ENCODE measurements around the gene CCNO.
A peak's percentile ranks its signal among the peaks of the same experiment; 100 is the strongest.

CCNO gene

GRCh38 chr5:55234121-55234700, 803 bp upstream of the CCNO start:
- Histone ChIP-seq H3K36me3 (ENCODE audit: insufficient read depth, low read length) (no peaks in the 10 kb centered on the region), H3K9ac (ENCODE audit: insufficient read length) (no peak overlapping the region), H3K27ac (no peak overlapping the region), H3K9me3 (ENCODE audit: low read depth, low read length) (no peaks in the 10 kb centered on the region), H3K4me3 (peak overlapping the region; percentile 97)
- DNase-seq (ENCODE audit: low read depth, low spot score), result no peak
- no peak for TF ChIP-seq POLR2AphosphoS5 (IDR thresholded peaks at IDR 0.05; ENCODE audit: borderline replicate concordance, low read depth, low read length)
- no peak for TF ChIP-seq EZH2 (IDR thresholded peaks at IDR 0.05)
- TF ChIP-seq FOXP2 (optimal IDR thresholded peaks at IDR 0.05; ENCODE audit: control extremely low read depth, extremely low read length, insufficient read depth), result no peak

GRCh38 chr5:55232271-55232984, 980 bp downstream of the CCNO start:
- peak overlapping the region; percentile 97 for H3K4me3 ChIP-seq
- no peak overlapping the region for H3K27ac ChIP-seq
- H3K9ac ChIP-seq (ENCODE audit: insufficient read length), result peak overlapping the region; percentile 69
- no peaks in the 10 kb centered on the region for H3K9me3 ChIP-seq (ENCODE audit: low read depth, low read length)
- no peaks in the 10 kb centered on the region for H3K36me3 ChIP-seq (ENCODE audit: insufficient read depth, low read length)
- no peak for TF ChIP-seq EZH2 (IDR thresholded peaks at IDR 0.05)
- peak; percentile 50; the same call in 1 of the 2 replicates for TF ChIP-seq POLR2AphosphoS5 (IDR thresholded peaks at IDR 0.05; ENCODE audit: borderline replicate concordance, low read depth, low read length)
- no peak for TF ChIP-seq FOXP2 (optimal IDR thresholded peaks at IDR 0.05; ENCODE audit: control extremely low read depth, extremely low read length, insufficient read depth)
- DNase-seq (ENCODE audit: low read depth, low spot score), result no peak

GRCh38 chr5:55231919-55232270, 1.5 kb downstream of the CCNO start:
- DNase-seq (ENCODE audit: low read depth, low spot score), result no peak
- Histone ChIP-seq H3K36me3 (ENCODE audit: insufficient read depth, low read length) (no peaks in the 10 kb centered on the region), H3K9me3 (ENCODE audit: low read depth, low read length) (no peaks in the 10 kb centered on the region), H3K4me3 (peak overlapping the region; percentile 97), H3K27ac (no peak overlapping the region), H3K9ac (ENCODE audit: insufficient read length) (no peak overlapping the region)
- TF ChIP-seq EZH2 (IDR thresholded peaks at IDR 0.05) (no peak), POLR2AphosphoS5 (IDR thresholded peaks at IDR 0.05; ENCODE audit: borderline replicate concordance, low read depth, low read length) (no peak), FOXP2 (optimal IDR thresholded peaks at IDR 0.05; ENCODE audit: control extremely low read depth, extremely low read length, insufficient read depth) (no peak)

GRCh38 chr5:55231029-55231918, 2.1 kb downstream of the CCNO start:
- Histone ChIP-seq H3K9me3 (ENCODE audit: low read depth, low read length) (no peaks in the 10 kb centered on the region), H3K36me3 (ENCODE audit: insufficient read depth, low read length) (no peaks in the 10 kb centered on the region), H3K9ac (ENCODE audit: insufficient read length) (no peak overlapping the region), H3K27ac (no peak overlapping the region), H3K4me3 (no peak overlapping the region)
- TF ChIP-seq EZH2 (IDR thresholded peaks at IDR 0.05) (no peak), POLR2AphosphoS5 (IDR thresholded peaks at IDR 0.05; ENCODE audit: borderline replicate concordance, low read depth, low read length) (no peak), FOXP2 (optimal IDR thresholded peaks at IDR 0.05; ENCODE audit: control extremely low read depth, extremely low read length, insufficient read depth) (no peak)
- DNase-seq (ENCODE audit: low read depth, low spot score), result no peak

DNA sequence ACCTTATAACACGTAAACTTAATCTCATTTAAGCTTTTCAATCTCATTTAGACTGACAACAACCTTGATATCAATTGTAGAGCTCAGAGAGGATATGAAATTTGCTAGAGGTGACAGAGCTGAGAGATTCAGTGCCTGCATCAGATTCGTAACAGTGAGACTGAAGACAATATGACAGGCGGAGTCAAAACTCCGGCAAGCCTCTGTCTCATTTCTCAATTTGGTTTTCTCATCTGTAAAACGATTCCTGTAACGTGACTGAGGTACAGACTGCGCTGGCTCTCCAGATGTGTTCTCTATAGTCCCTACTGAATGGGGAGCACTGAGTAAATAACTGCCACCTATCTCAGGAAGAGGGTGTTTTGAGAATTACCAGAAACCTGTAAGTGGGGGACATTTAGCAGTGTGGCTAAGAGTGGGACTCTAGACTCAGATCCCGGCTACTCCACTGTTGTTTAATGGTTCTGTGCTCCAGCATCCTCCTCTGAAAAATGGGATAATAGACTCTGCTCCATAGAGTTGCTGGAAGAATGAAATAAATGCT, 3.2 kb downstream of the CCNO start:
- Histone ChIP-seq H3K9me3 (ENCODE audit: low read depth, low read length) (no peaks in the 10 kb centered on the region), H3K36me3 (ENCODE audit: insufficient read depth, low read length) (no peaks in the 10 kb centered on the region), H3K9ac (ENCODE audit: insufficient read length) (no peak overlapping the region), H3K4me3 (no peak overlapping the region), H3K27ac (no peak overlapping the region)
- no peak for DNase-seq (ENCODE audit: low read depth, low spot score)
- TF ChIP-seq FOXP2 (optimal IDR thresholded peaks at IDR 0.05; ENCODE audit: control extremely low read depth, extremely low read length, insufficient read depth) (no peak), POLR2AphosphoS5 (IDR thresholded peaks at IDR 0.05; ENCODE audit: borderline replicate concordance, low read depth, low read length) (no peak), EZH2 (IDR thresholded peaks at IDR 0.05) (no peak)

DNA sequence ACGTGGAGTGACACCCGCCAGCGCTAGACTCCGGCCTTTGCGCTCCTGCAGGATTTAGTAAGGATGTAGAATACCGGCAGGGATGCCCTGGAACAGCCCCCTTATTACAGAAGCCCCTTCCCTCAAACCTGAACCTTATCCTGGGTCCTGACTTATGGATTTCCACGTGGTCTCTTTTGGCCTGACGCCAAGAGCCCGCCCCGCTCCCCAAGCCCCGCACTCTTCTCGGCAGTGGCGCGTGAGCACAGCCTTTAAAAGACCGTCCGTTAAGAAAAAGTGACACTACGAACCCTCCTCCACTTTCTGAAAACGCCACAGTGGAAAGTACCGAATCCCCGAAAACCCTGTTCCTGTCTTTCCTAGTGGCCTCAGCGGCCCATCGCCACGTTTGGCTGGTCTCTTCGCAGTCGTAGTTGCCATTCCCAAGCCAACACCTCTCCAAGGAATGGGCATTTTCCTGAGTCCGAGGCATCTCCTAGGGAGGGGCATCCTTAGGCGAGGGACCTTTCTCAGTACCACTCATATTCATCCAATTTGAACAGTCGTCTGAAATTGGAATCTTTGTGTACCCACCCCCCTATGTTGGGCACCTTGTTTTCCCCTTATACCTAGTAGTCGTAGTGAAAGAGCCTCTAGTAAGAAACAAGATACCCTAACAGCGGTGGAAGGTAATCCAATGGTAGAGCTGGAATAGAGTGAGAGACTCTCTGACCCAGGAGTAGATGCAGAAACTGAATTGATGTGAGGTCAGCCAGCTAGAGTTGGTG, 5.6 kb downstream of the CCNO start:
- Histone ChIP-seq H3K9me3 (ENCODE audit: low read depth, low read length) (no peaks in the 10 kb centered on the region), H3K27ac (no peak overlapping the region), H3K4me3 (peak overlapping the region; percentile 92), H3K36me3 (ENCODE audit: insufficient read depth, low read length) (no peaks in the 10 kb centered on the region), H3K9ac (ENCODE audit: insufficient read length) (peak overlapping the region; percentile 74)
- no peak for DNase-seq (ENCODE audit: low read depth, low spot score)
- TF ChIP-seq POLR2AphosphoS5 (IDR thresholded peaks at IDR 0.05; ENCODE audit: borderline replicate concordance, low read depth, low read length) (no peak), EZH2 (IDR thresholded peaks at IDR 0.05) (no peak), FOXP2 (optimal IDR thresholded peaks at IDR 0.05; ENCODE audit: control extremely low read depth, extremely low read length, insufficient read depth) (no peak)

GRCh38 chr5:55226934-55227663, 6.3 kb downstream of the CCNO start, which contains the start of gene MCIDAS:
Gene MCIDAS, minus strand, starts transcription at chr5:55227315. Its CDS starts 177 bp downstream, at chr5:55227138.
- Histone ChIP-seq H3K9me3 (ENCODE audit: low read depth, low read length) (no peaks in the 10 kb centered on the region), H3K4me3 (peak within 1 kb of the TSS; percentile 92), H3K27ac (no peak within 1 kb of the TSS), H3K36me3 (ENCODE audit: insufficient read depth, low read length) (no peaks in the 10 kb centered on the region; the same call in 1 of the 2 replicates), H3K9ac (ENCODE audit: insufficient read length) (peak within 1 kb of the TSS; percentile 74)
- no peak for DNase-seq (ENCODE audit: low read depth, low spot score)
- no peak for TF ChIP-seq EZH2 (IDR thresholded peaks at IDR 0.05)
- TF ChIP-seq FOXP2 (optimal IDR thresholded peaks at IDR 0.05; ENCODE audit: control extremely low read depth, extremely low read length, insufficient read depth), result no peak
- TF ChIP-seq POLR2AphosphoS5 (IDR thresholded peaks at IDR 0.05; ENCODE audit: borderline replicate concordance, low read depth, low read length), result peak; percentile 6; the same call in 1 of the 2 replicates
